Lower leg skin (tissue), 3 donors: ENCODE data around the gene KRT86.
"Not testable (repeated sequence)": the region's sequence is repeated elsewhere in the genome, so short reads cannot be mapped to it uniquely, and the experiment has no call there.

Source experiments
- POLR2A ChIP-seq, 2 donors: fragments of 450-650 bp; IDR thresholded peaks; one replicate each; pipeline ENCODE4 v1.6.1; 2016 to 2017; ENCODE audit warnings: antibody characterized with exemption in 2 of 2, mild to moderate bottlenecking in 1 of 2, moderate library complexity in 1 of 2
- TF ChIP-seq, protein P1 (sequence below), 3 donors: fragments of 450-650 bp; IDR thresholded peaks; one replicate each; pipeline ENCODE4 v1.5.1; 2016; ENCODE audit warnings: antibody characterized with exemption in 3 of 3, mild to moderate bottlenecking in 3 of 3, moderate library complexity in 2 of 3

DNA sequence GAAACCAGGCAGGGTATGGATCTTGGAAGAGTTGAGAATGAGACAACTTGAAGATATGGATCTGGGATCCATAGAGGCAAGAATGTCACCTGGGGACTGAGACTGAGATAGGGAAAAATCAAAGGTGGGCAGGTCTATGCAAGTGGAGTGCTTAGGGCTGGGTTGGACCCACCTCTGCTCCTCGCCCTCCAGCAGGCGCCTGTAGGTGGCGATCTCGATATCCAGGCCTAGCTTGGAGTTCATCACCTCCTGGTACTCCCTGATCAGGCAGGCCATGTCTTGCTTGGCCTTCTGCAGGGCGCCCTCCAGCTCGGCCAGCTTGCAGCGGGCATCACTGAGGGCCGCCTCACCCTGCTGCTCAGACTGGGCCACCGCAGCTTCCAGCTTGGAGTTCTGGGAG lies 41.3 kb downstream of the KRT86 start:
- TF ChIP-seq, protein P1, sequence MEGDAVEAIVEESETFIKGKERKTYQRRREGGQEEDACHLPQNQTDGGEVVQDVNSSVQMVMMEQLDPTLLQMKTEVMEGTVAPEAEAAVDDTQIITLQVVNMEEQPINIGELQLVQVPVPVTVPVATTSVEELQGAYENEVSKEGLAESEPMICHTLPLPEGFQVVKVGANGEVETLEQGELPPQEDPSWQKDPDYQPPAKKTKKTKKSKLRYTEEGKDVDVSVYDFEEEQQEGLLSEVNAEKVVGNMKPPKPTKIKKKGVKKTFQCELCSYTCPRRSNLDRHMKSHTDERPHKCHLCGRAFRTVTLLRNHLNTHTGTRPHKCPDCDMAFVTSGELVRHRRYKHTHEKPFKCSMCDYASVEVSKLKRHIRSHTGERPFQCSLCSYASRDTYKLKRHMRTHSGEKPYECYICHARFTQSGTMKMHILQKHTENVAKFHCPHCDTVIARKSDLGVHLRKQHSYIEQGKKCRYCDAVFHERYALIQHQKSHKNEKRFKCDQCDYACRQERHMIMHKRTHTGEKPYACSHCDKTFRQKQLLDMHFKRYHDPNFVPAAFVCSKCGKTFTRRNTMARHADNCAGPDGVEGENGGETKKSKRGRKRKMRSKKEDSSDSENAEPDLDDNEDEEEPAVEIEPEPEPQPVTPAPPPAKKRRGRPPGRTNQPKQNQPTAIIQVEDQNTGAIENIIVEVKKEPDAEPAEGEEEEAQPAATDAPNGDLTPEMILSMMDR (IDR thresholded peaks at IDR 0.05): not testable (repeated sequence)
- TF ChIP-seq POLR2A (IDR thresholded peaks at IDR 0.05): not testable (repeated sequence)
